GM10248 (cell line): Measurements from ENCODE around the gene SLCO2A1.

Source experiments
- CTCF ChIA-PET: fragments of 300-600 bp; sonication (Branson Sonifier 250); formaldehyde crosslinking; extraction: SDS; loops from one replicate; lab custom pipeline; 2021; ENCODE audit warnings: antibody characterized with exemption; lab: Yijun Ruan, JAX
- POLR2A ChIA-PET: fragments of 350-650 bp; sonication (Branson Sonifier 250); formaldehyde crosslinking; extraction: SDS; loops from one replicate; lab custom pipeline; 2020; ENCODE audit warnings: antibody characterized with exemption; lab: Yijun Ruan, JAX
- DNase-seq: peaks from one replicate; pipeline ENCODE4 v3.0.0; 2012; ENCODE audit errors: extremely low spot score
- CTCF ChIP-seq: IDR thresholded peaks from 2 replicates; pipeline ENCODE4 v1.5.1; 2012; ENCODE audit warnings: mild to moderate bottlenecking, low read depth; ENCODE audit errors: extremely low read depth, missing control alignments, control extremely low read depth

SLCO2A1 gene

GRCh38 chr3:133910422-133910821 lies 119.3 kb downstream of the SLCO2A1 start:
- no peak for DNase-seq
- no peak for TF ChIP-seq CTCF
- ChIA-PET CTCF (interaction anchor here (1.5 kb wide), 1 partner anchor 18 kb away, joined by 6 read pairs; no protein-coding TSS in a partner anchor), POLR2A (no interaction called here)

- DNase-seq: no peak
- no peak for TF ChIP-seq CTCF
- ChIA-PET CTCF (interaction anchor here (0.8 to 1.1 kb wide), 2 partner anchors 8 to 87 kb away, joined by 3 to 4 read pairs; no protein-coding TSS in a partner anchor), POLR2A (no interaction called here)
Measured at GRCh38 chr3:133905376-133905775, 124.3 kb downstream of the SLCO2A1 start.

DNA sequence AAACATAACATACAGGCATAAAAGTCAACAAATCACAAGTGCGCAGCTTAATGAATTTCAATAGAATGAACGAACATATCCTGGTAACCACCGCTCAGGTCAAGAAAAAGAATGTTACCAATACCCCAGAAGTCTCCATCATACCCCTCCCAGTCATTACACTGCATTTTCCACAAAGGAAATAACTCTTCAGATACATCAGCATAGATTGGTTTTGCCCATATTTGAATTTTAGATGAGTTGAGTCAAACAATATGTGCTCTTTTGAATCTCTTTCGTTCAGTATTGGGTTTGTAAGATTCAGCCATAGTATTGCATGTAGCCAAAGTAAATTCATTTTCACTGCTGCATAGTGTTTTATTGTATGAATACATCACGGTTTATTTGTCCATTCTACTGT lies 127.9 kb downstream of the SLCO2A1 start:
- CTCF ChIA-PET: interaction anchor here (0.7 to 1.5 kb wide), 4 partner anchors 11 to 69 kb away, joined by 3 to 4 read pairs (median 4); no protein-coding TSS in a partner anchor
- DNase-seq: no peak

DNA sequence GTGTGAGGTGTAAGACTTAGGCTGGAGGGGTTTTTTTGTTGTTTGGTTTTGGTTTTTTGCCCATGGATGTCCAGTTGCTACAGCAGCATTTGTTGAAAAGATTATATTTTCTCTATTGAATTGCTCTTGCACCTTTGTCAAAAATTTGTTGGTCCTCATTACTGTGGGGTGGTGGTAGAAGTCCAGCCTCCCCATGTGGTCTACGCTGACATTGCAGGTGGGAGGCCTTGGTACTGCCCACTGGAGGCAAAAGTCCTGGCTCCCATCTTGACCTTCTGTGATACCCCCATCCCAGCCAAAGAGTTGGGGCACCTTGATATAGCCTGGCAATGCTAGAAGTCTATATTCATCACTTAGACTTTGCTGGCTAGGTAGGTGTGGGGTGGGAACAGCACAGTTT lies 128.6 kb downstream of the SLCO2A1 start:
- DNase-seq: no peak
- ChIA-PET CTCF (interaction anchor here (0.7 to 1.5 kb wide), 3 partner anchors 12 to 27 kb away, joined by 3 to 4 read pairs (median 3); no protein-coding TSS in a partner anchor), POLR2A (no interaction called here)
- TF ChIP-seq CTCF: peak; percentile 11

More for the DNA sequence above, 127.9 kb downstream of the SLCO2A1 start:
- POLR2A ChIA-PET: no interaction called here
- no peak for TF ChIP-seq CTCF

DNA sequence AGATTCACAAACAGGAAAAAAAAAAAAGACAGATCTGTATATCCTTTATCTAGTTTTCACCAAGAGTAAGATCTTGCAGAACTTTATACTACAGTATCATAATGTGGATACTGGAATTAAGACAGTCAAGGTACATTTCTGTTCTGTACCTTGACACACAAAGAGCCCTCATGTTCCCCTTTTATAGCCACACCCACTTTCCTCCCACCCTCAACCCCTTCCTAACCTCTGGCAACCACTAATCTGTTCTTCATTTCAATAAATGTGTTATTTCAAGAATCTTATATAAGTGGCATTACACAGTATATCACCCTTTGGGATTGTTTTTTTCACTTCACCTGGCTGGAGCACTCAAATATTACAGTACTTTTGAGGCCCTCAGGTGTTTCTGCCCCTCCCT lies 130.4 kb downstream of the SLCO2A1 start:
- CTCF ChIA-PET: no interaction called here

GRCh38 chr3:133897547-133897946 lies 132.2 kb downstream of the SLCO2A1 start:
- CTCF ChIA-PET: interaction anchor here (0.9 to 1.3 kb wide), 3 partner anchors 8 to 16 kb away, joined by 3 to 4 read pairs (median 4); no protein-coding TSS in a partner anchor
- DNase-seq: no peak
- TF ChIP-seq CTCF: no peak
- POLR2A ChIA-PET: no interaction called here

More for the DNA sequence above, 130.4 kb downstream of the SLCO2A1 start:
- POLR2A ChIA-PET: no interaction called here
- DNase-seq: no peak
- no peak for TF ChIP-seq CTCF
